IMR-90 (cell line): Measurements from ENCODE around the gene HOMEZ. TPM values are rescaled to one million over a fixed set of nuclear protein-coding genes. Genes with fewer than 3 reads are reported as not detected.

ENCODE experiments used
- ATAC-seq: fragments of 200-7000 bp; cut with Tn5 transposase; 2 replicates; pipeline ENCODE4 v1.9.1; 2020; ENCODE audit warnings: low read depth, mild to moderate bottlenecking, moderate library complexity
- BruUV-seq: library from RNA; stranded (reverse); fragments of 400-500 nt; replicated peaks from 2 replicates; lab custom pipeline; 2021; lab: Mats Ljungman, UMichigan
- CTCF ChIA-PET: fragments of 300-600 bp; formaldehyde crosslinking; extraction: SDS; loops from one replicate; lab custom pipeline; 2021; ENCODE audit warnings: antibody characterized with exemption; lab: Yijun Ruan, JAX
- POLR2A ChIA-PET: fragments of 300-600 bp; sonication (Branson Sonifier 250); formaldehyde crosslinking; loops from one replicate; lab custom pipeline; 2022; ENCODE audit warnings: antibody characterized with exemption; ENCODE audit not compliant: unreplicated experiment; lab: Charles Lee
- DNase-seq: peaks from one replicate; pipeline ENCODE4 v3.0.0; 2013
- H2AFZ ChIP-seq: replicated peaks from 2 replicates; pipeline ENCODE3; 2013; ENCODE audit warnings: low read length, mild to moderate bottlenecking; ENCODE audit not compliant: poor library complexity
- H2AK5ac ChIP-seq: 2 replicates; pipeline ENCODE4 v1.6.1; 2013; ENCODE audit warnings: low read depth, low read length, inconsistent platforms
- H2AK9ac ChIP-seq: replicated peaks from 2 replicates; pipeline ENCODE3; 2013; ENCODE audit warnings: mild to moderate bottlenecking, low read depth, low read length, moderate library complexity; ENCODE audit not compliant: poor library complexity
- H2BK120ac ChIP-seq: 2 replicates; pipeline ENCODE4 v1.6.1; 2013; ENCODE audit warnings: low read depth, low read length, inconsistent platforms
- H2BK15ac ChIP-seq: 3 replicates; pipeline ENCODE4 v1.6.1; 2013; ENCODE audit warnings: low read depth, low read length, inconsistent platforms
- H2BK20ac ChIP-seq: 2 replicates; pipeline ENCODE4 v1.6.1; 2013; ENCODE audit warnings: low read depth, mild to moderate bottlenecking, inconsistent platforms, low read length, moderate library complexity
- H2BK5ac ChIP-seq: 2 replicates; pipeline ENCODE4 v1.6.1; 2013; ENCODE audit warnings: mild to moderate bottlenecking, low read depth, low read length, inconsistent platforms; ENCODE audit not compliant: poor library complexity, severe bottlenecking
- H3K14ac ChIP-seq: replicated peaks from 2 replicates; pipeline ENCODE4 v1.6.1; 2013; ENCODE audit warnings: low read depth, low read length, inconsistent platforms
- H3K18ac ChIP-seq: 2 replicates; pipeline ENCODE4 v1.6.1; 2013; ENCODE audit warnings: low read depth, low read length, control low read depth
- H3K23ac ChIP-seq: 2 replicates; pipeline ENCODE4 v1.6.1; 2013; ENCODE audit warnings: low read depth, low read length, inconsistent platforms
- H3K27ac ChIP-seq: 2 replicates; pipeline ENCODE4 v1.5.1; 2013; ENCODE audit warnings: mild to moderate bottlenecking, control low read depth, low read length; ENCODE audit not compliant: insufficient read depth
- H3K27me3 ChIP-seq: 2 replicates; pipeline ENCODE4 v1.6.1; 2013; ENCODE audit warnings: low read length; ENCODE audit not compliant: control insufficient read depth, insufficient read depth
- H3K36me3 ChIP-seq: 2 replicates; pipeline ENCODE4 v1.6.1; 2013; ENCODE audit warnings: low read length, mixed read lengths; ENCODE audit not compliant: control insufficient read depth, insufficient read depth
- H3K4ac ChIP-seq: 2 replicates; pipeline ENCODE4 v1.6.1; 2013; ENCODE audit warnings: low read depth, low read length, inconsistent platforms
- H3K4me1 ChIP-seq: 2 replicates; pipeline ENCODE4 v1.6.1; 2013; ENCODE audit warnings: low read length, mixed read lengths; ENCODE audit not compliant: control insufficient read depth, insufficient read depth
- H3K4me2 ChIP-seq: 2 replicates; pipeline ENCODE4 v1.6.1; 2013; ENCODE audit warnings: low read depth, mild to moderate bottlenecking, control low read depth, low read length, moderate library complexity
- H3K4me3 ChIP-seq: 2 replicates; pipeline ENCODE4 v1.5.1; 2013; ENCODE audit warnings: low read depth, mild to moderate bottlenecking, control low read depth, low read length, moderate library complexity; ENCODE audit not compliant: insufficient read depth
- H3K56ac ChIP-seq: 2 replicates; pipeline ENCODE4 v1.6.1; 2013; ENCODE audit warnings: low read length, inconsistent platforms; ENCODE audit not compliant: insufficient read depth; ENCODE audit errors: extremely low read depth
- H3K79me1 ChIP-seq, 2 experiments: 2 replicates each; pipeline ENCODE4 v1.6.1; 2013; ENCODE audit warnings: low read length in 2 of 2, inconsistent platforms in 1 of 2, low read depth in 1 of 2
- H3K9ac ChIP-seq: 2 replicates; pipeline ENCODE4 v1.6.1; 2013; ENCODE audit warnings: low read depth, low read length, control low read depth
- H3K9me1 ChIP-seq: 2 replicates; pipeline ENCODE4 v1.6.1; 2013; ENCODE audit warnings: low read length, inconsistent platforms; ENCODE audit not compliant: insufficient read depth
- H3K9me3 ChIP-seq: 2 replicates; pipeline ENCODE4 v1.6.1; 2013; ENCODE audit warnings: low read length; ENCODE audit not compliant: control insufficient read depth, insufficient read depth
- H4K20me1 ChIP-seq: 2 replicates; pipeline ENCODE4 v1.6.1; 2013; ENCODE audit warnings: low read length, inconsistent platforms; ENCODE audit not compliant: insufficient read depth
- H4K5ac ChIP-seq: 2 replicates; pipeline ENCODE4 v1.6.1; 2013; ENCODE audit warnings: mild to moderate bottlenecking, low read depth, low read length, control low read depth
- H4K8ac ChIP-seq, 2 experiments: 2 replicates each; pipeline ENCODE4 v1.6.1; 2013; ENCODE audit warnings: low read depth in 2 of 2, low read length in 2 of 2, control low read depth in 1 of 2, inconsistent platforms in 1 of 2
- H4K91ac ChIP-seq: 2 replicates; pipeline ENCODE4 v1.6.1; 2013; ENCODE audit warnings: low read depth, low read length, inconsistent platforms; ENCODE audit not compliant: insufficient read depth
- CEBPB ChIP-seq: IDR thresholded peaks from 2 replicates; pipeline ENCODE4 v1.6.1; 2012; ENCODE audit warnings: low read depth, low read length, improper control_type of control experiment
- RCOR1 ChIP-seq: IDR thresholded peaks from 2 replicates; pipeline ENCODE4 v1.6.1; 2012; ENCODE audit warnings: mild to moderate bottlenecking, low read length, improper control_type of control experiment; ENCODE audit not compliant: insufficient replicate concordance
- WGBS, 2 experiments: methylation state at CpG; one replicate each; pipeline versions ENCODE4 v1.1.5 to v1.1.7; 2013; ENCODE audit warnings: missing lambda C conversion rate in 2 of 2; ENCODE audit not compliant: insufficient read length in 1 of 2; ENCODE audit errors: extremely low coverage in 2 of 2; 5-methylcytosine and 5-hydroxymethylcytosine counted together
- dilution Hi-C: fragments of 300-500 bp; cut with HindIII; formaldehyde crosslinking; loops from one replicate; pipeline ENCODE4 v1.14.3; 2018; ENCODE audit warnings: low sequenced_read_pairs; ENCODE audit not compliant: unreplicated experiment
- in situ Hi-C: fragments of 300-500 bp; cut with MboI; formaldehyde crosslinking; loops from 3 replicates; pipeline ENCODE4 v1.14.3; 2019; ENCODE audit warnings: low sequenced_read_pairs, inconsistent platforms, mixed read lengths
- intact Hi-C: fragments of 100-400 bp; cut with micrococcal nuclease; formaldehyde crosslinking; loops from 2 replicates; pipeline ENCODE4 v1.10.0; 2022
- polyA plus RNA-seq, 3 experiments: library from polyadenylated mRNA; depleted of rRNA; stranded (reverse); fragments of >200 nt; gene quantifications; 2 replicates each; pipeline ENCODE4 v1.2.3, GENCODE V29; 2012; ENCODE audit warnings: low replicate concordance in 1 of 3
- total RNA-seq: library from RNA; depleted of rRNA; stranded (reverse); fragments of >200 nt; gene quantifications from 2 replicates; pipeline ENCODE4 v1.2.3, GENCODE V29; 2012

The HOMEZ gene
- total and polyA plus RNA-seq, 2 of the 4 experiments (the other 2 are of a cell fraction): 7.7 to 9.7 TPM

GRCh38 chr14:23249824-23250223 is 36.1 kb downstream of the HOMEZ start:
- CTCF ChIA-PET: no interaction called here
- Histone ChIP-seq H2BK15ac (no peak overlapping the region), H3K9me3 (no peaks in the 10 kb centered on the region), H2AFZ (no peak overlapping the region), H3K27ac (no peak overlapping the region), H4K20me1 (no peaks in the 10 kb centered on the region), H3K4me3 (no peak overlapping the region), H2AK9ac (no peak overlapping the region), H2BK120ac (no peak overlapping the region), H3K36me3 (no peaks in the 10 kb centered on the region), H4K8ac (no peak overlapping the region), H3K9me1 (no peaks in the 10 kb centered on the region), H3K4me2 (no peak overlapping the region), H3K27me3 (peaks cover 9% of the 10 kb centered on the region), H3K14ac (no peak overlapping the region), H3K18ac (no peak overlapping the region), H3K4ac (no peak overlapping the region), H3K23ac (no peak overlapping the region), H4K5ac (no peak overlapping the region), H3K79me1 (no peaks in the 10 kb centered on the region), H2AK5ac (no peak overlapping the region), H2BK20ac (no peak overlapping the region), H2BK5ac (no peak overlapping the region), H3K56ac (no peak overlapping the region), H3K9ac (no peak overlapping the region), H3K4me1 (no peaks in the 10 kb centered on the region), H4K91ac (no peak overlapping the region)
- ATAC-seq (no peak), DNase-seq (no peak)
- WGBS, 2 experiments: 63 to 100% methylated on average over 1 to 3 of the region's 6 CpGs
- no TSS peak for BruUV-seq
- TF ChIP-seq CEBPB (peak; percentile 27; the same call in 1 of the 2 replicates), RCOR1 (no peak)
- dilution Hi-C loops: no loop called here
- POLR2A ChIA-PET: no interaction called here
- in situ Hi-C loops: no loop called here
- intact Hi-C loops: no loop called here
